HL-60 (cell line): Measurements from ENCODE around the gene PRSS50.

Experiments used
- DNase-seq, 2 experiments: peaks; one replicate each; pipeline ENCODE4 v3.0.0-alpha.2; 2010 to 2020; ENCODE audit warnings: low read depth in 1 of 2, low spot score in 1 of 2
- H3K27ac ChIP-seq: fragments of 250-450 bp; sonication (Bioruptor Pico); replicated peaks from 2 replicates; pipeline ENCODE4 v1.5.1; 2020; ENCODE audit warnings: mild to moderate bottlenecking, moderate library complexity
- H3K27me3 ChIP-seq: fragments of 250-450 bp; sonication (Bioruptor Pico); 2 replicates; pipeline ENCODE4 v1.5.1; 2021; ENCODE audit warnings: mild to moderate bottlenecking, moderate library complexity; ENCODE audit not compliant: insufficient read depth, poor library complexity, severe bottlenecking
- H3K4me3 ChIP-seq: replicated peaks from 2 replicates; pipeline ENCODE4 v1.5.1; 2011; ENCODE audit warnings: mild to moderate bottlenecking, control low read depth, low read length; ENCODE audit not compliant: insufficient read depth
- GABPA ChIP-seq: IDR thresholded peaks from 2 replicates; pipeline ENCODE4 v1.6.1; 2012; ENCODE audit warnings: low read depth
- POLR2AphosphoS5 ChIP-seq: IDR thresholded peaks from 2 replicates; pipeline ENCODE4 v1.6.1; 2012; ENCODE audit warnings: low read depth
- SPI1 ChIP-seq: IDR thresholded peaks from 2 replicates; pipeline ENCODE4 v1.6.1; 2012; ENCODE audit warnings: low read depth, mild to moderate bottlenecking, borderline replicate concordance
- TF ChIP-seq, protein P1 (sequence below): IDR thresholded peaks from 2 replicates; pipeline ENCODE4 v1.6.1; 2012; ENCODE audit warnings: low read depth; ENCODE audit not compliant: insufficient replicate concordance
- TF ChIP-seq, protein P2 (sequence below): IDR thresholded peaks from one replicate; pipeline ENCODE4 v1.5.1; 2011; ENCODE audit warnings: low read length, control low read depth, inconsistent platforms; ENCODE audit not compliant: insufficient read depth

Gene PRSS50

DNA sequence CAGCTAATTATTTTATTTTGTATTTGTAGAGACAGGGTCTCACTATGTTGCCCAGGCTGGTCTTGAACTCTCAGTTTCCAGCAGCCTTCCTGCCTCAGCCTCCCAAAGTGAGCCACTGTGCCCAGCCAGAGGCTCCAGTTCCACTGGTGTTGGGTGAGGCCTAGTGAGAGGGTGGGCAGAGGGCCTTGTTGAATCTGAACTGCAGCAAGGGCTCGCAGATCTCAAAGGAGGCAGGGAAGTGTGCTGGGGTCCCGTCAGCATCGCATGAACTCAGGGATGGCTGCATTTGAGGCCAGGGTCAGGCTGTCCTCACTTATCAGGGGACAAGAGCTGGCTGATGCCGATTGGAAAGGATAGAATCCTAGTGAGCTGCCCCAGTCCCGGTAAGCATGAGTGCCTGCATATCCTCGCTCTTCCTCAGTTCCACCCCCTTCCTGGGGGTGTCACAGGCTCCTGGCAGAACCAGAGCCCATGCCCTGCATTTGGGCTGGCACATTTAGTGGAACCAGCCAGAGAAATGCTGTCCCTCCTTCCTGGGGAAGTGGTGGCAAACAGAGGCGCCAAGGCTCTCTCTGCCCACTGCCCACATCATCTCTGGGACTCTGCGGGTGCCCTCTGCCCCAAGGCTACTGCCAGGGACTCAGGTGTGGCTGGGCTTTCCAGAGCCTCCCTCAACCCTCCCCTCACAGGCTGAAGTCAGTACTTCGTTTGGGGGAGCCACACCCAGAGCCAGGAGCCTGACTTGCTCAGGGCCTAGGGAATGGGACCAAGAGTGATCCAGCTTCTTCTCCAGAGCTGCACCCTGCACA lies 48.3 kb downstream of the PRSS50 start:
- TF ChIP-seq, protein P1, sequence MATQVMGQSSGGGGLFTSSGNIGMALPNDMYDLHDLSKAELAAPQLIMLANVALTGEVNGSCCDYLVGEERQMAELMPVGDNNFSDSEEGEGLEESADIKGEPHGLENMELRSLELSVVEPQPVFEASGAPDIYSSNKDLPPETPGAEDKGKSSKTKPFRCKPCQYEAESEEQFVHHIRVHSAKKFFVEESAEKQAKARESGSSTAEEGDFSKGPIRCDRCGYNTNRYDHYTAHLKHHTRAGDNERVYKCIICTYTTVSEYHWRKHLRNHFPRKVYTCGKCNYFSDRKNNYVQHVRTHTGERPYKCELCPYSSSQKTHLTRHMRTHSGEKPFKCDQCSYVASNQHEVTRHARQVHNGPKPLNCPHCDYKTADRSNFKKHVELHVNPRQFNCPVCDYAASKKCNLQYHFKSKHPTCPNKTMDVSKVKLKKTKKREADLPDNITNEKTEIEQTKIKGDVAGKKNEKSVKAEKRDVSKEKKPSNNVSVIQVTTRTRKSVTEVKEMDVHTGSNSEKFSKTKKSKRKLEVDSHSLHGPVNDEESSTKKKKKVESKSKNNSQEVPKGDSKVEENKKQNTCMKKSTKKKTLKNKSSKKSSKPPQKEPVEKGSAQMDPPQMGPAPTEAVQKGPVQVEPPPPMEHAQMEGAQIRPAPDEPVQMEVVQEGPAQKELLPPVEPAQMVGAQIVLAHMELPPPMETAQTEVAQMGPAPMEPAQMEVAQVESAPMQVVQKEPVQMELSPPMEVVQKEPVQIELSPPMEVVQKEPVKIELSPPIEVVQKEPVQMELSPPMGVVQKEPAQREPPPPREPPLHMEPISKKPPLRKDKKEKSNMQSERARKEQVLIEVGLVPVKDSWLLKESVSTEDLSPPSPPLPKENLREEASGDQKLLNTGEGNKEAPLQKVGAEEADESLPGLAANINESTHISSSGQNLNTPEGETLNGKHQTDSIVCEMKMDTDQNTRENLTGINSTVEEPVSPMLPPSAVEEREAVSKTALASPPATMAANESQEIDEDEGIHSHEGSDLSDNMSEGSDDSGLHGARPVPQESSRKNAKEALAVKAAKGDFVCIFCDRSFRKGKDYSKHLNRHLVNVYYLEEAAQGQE = no peak
- TF ChIP-seq, protein P2, sequence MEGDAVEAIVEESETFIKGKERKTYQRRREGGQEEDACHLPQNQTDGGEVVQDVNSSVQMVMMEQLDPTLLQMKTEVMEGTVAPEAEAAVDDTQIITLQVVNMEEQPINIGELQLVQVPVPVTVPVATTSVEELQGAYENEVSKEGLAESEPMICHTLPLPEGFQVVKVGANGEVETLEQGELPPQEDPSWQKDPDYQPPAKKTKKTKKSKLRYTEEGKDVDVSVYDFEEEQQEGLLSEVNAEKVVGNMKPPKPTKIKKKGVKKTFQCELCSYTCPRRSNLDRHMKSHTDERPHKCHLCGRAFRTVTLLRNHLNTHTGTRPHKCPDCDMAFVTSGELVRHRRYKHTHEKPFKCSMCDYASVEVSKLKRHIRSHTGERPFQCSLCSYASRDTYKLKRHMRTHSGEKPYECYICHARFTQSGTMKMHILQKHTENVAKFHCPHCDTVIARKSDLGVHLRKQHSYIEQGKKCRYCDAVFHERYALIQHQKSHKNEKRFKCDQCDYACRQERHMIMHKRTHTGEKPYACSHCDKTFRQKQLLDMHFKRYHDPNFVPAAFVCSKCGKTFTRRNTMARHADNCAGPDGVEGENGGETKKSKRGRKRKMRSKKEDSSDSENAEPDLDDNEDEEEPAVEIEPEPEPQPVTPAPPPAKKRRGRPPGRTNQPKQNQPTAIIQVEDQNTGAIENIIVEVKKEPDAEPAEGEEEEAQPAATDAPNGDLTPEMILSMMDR = no peak
- TF ChIP-seq GABPA (no peak), SPI1 (no peak), POLR2AphosphoS5 (no peak)

DNA sequence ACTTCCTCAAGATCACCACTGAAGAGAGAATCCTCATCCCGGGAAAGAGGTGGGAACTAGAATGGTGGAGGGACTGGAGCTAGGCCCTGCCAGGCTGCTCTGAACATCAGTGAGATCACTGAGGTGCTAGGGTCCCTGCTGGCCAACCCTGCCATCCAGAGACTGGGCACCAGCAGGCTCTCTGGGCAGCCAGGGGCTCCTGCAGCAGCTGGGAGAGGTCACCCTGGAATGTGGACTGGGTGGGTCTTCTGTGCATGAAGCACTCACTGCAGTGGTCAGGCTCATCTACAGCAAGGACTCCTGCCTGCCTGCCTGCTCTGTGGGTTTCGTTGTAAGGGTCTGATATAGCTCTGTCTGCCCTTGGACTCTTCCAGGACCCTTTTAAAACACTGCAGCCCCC lies 49.1 kb downstream of the PRSS50 start:
- Histone ChIP-seq H3K4me3 (no peak overlapping the region), H3K27ac (no peak overlapping the region), H3K27me3 (no peaks in the 10 kb centered on the region)
- TF ChIP-seq GABPA (no peak), POLR2AphosphoS5 (no peak), SPI1 (no peak)
- TF ChIP-seq, protein P1 = no peak
- TF ChIP-seq, protein P2 = no peak
- no peak for DNase-seq

More for the DNA sequence above, 48.3 kb downstream of the PRSS50 start:
- Histone ChIP-seq H3K27me3 (no peaks in the 10 kb centered on the region), H3K27ac (no peak overlapping the region), H3K4me3 (no peak overlapping the region)
- no peak for DNase-seq

DNA sequence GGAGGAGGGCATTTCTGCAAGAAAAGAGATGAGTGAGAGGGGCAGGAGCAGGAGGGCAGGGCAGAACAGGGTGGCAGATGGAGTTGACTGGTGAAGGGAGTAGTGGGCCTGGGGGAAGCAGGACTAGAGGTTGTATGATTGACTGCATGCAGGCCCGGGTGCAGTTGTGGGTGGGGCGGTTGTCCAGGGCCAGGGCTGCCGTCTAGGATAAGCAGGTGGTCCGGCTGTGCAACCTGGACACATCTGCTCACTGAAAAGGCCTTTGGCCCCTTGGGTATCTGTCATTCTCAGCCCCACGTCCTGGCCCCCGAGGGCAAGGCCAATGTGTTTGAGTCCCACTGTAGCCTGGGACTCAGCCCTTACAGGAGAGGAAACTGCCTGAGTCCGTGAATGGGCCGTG lies 49.6 kb downstream of the PRSS50 start:
- TF ChIP-seq SPI1 = no peak
- TF ChIP-seq, protein P2 = no peak
- TF ChIP-seq, protein P1 = no peak
- no peak for TF ChIP-seq GABPA
- TF ChIP-seq POLR2AphosphoS5 = no peak
- Histone ChIP-seq H3K27me3 (no peaks in the 10 kb centered on the region), H3K27ac (no peak overlapping the region), H3K4me3 (no peak overlapping the region)
- DNase-seq = no peak
